CD4-positive, alpha-beta T cell (primary cell): ENCODE measurements around the gene ZHX3. TPM values are rescaled to one million over a fixed set of nuclear protein-coding genes. Genes with fewer than 3 reads are reported as not detected.

ENCODE experiments used
- ATAC-seq: fragments of 200-7000 bp; cut with Tn5 transposase; one replicate; pipeline ENCODE4 v1.10.0; 2022; ENCODE audit warnings: mild to moderate bottlenecking; ENCODE audit not compliant: poor library complexity
- CTCF ChIA-PET: fragments of 350-600 bp; sonication (Branson Sonifier 250); formaldehyde crosslinking; loops from one replicate; lab custom pipeline; 2021; ENCODE audit warnings: antibody characterized with exemption, inconsistent platforms; lab: Charles Lee
- POLR2A ChIA-PET: fragments of 350-600 bp; sonication (Branson Sonifier 250); formaldehyde crosslinking; loops from one replicate; lab custom pipeline; 2021; ENCODE audit warnings: antibody characterized with exemption, inconsistent platforms; lab: Charles Lee
- DNase-seq, 14 experiments: peaks; one replicate each; pipeline ENCODE4 v3.0.0-alpha.2; 2013 to 2020; ENCODE audit warnings: mixed read lengths in 2 of 14
- H3K27ac ChIP-seq, 2 donors: one replicate each; pipeline versions ENCODE4 v1.5.1 to v1.7.0; 2013; ENCODE audit warnings: low read length in 2 of 2, low read depth in 1 of 2, mild to moderate bottlenecking in 1 of 2
- H3K27me3 ChIP-seq, 2 experiments: 1 replicate in 1 of 2; 2 replicates in 1 of 2; pipeline versions ENCODE4 v1.6.1 to v1.7.0; 2013; ENCODE audit warnings: low read length in 2 of 2, control low read depth in 1 of 2, mild to moderate bottlenecking in 1 of 2, moderate library complexity in 1 of 2; ENCODE audit not compliant: insufficient read depth in 2 of 2, control insufficient read depth in 1 of 2
- H3K36me3 ChIP-seq: one replicate; pipeline ENCODE4 v1.6.1; 2013; ENCODE audit warnings: low read length, control low read depth; ENCODE audit not compliant: insufficient read depth
- H3K4me1 ChIP-seq: one replicate; pipeline ENCODE4 v1.6.1; 2013; ENCODE audit warnings: low read length, control low read depth; ENCODE audit not compliant: insufficient read depth
- H3K4me3 ChIP-seq: one replicate; pipeline ENCODE4 v1.5.1; 2013; ENCODE audit warnings: mild to moderate bottlenecking, low read length, moderate library complexity
- H3K9me3 ChIP-seq, 2 experiments: 1 replicate in 1 of 2; 2 replicates in 1 of 2; pipeline versions ENCODE4 v1.6.1 to v1.7.0; 2013; ENCODE audit warnings: low read length in 2 of 2, mild to moderate bottlenecking in 2 of 2, control low read depth in 1 of 2, moderate library complexity in 1 of 2; ENCODE audit not compliant: control insufficient read depth in 1 of 2, insufficient read depth in 1 of 2
- H3K27ac Mint-ChIP-seq: one replicate; pipeline ENCODE4 v1.8.0; 2020; ENCODE audit warnings: mixed read lengths
- H3K27me3 Mint-ChIP-seq: one replicate; pipeline ENCODE4 v1.8.0; 2021; ENCODE audit warnings: mixed read lengths
- H3K36me3 Mint-ChIP-seq: one replicate; pipeline ENCODE4 v1.8.0; 2021; ENCODE audit warnings: low read depth, mixed read lengths
- H3K4me1 Mint-ChIP-seq: one replicate; pipeline ENCODE4 v1.8.0; 2021; ENCODE audit warnings: low read depth, mixed read lengths
- H3K4me3 Mint-ChIP-seq: one replicate; pipeline ENCODE4 v1.8.0; 2020; ENCODE audit warnings: mild to moderate bottlenecking, mixed read lengths
- H3K9me3 Mint-ChIP-seq: one replicate; pipeline ENCODE4 v1.8.0; 2020; ENCODE audit warnings: mixed read lengths
- CTCF ChIP-seq: fragments of 200-600 bp; IDR thresholded peaks from one replicate; pipeline ENCODE4 v1.8.0; 2022; ENCODE audit warnings: antibody characterized with exemption, mild to moderate bottlenecking
- intact Hi-C, 2 experiments: fragments of 100-400 bp; cut with DNase I in 1 of 2; cut with micrococcal nuclease in 1 of 2; formaldehyde crosslinking; loops; one replicate each; pipeline versions ENCODE4 v1.15.1 to v1.9.0; 2023 to 2025; cut with DNase I, micrococcal nuclease
- total RNA-seq, 174 experiments: library from RNA in 2 of 174; stranded (reverse) in 2 of 174; gene quantifications; one replicate each; pipeline ENCODE4 v1.2.3 and lab custom pipeline; 2021 to 2026

Gene ZHX3
- total RNA-seq, 2 experiments from 2014 or later: 6.6 to 7.6 TPM

- peaks cover 8 to 15% of the 10 kb centered on the region in 2 experiments for H3K9me3 ChIP-seq
- H3K27ac ChIP-seq: no peak overlapping the region
- no peaks in the 10 kb centered on the region for H3K4me1 ChIP-seq
- peaks cover 6% of the 10 kb centered on the region for H3K9me3 Mint-ChIP-seq
- POLR2A ChIA-PET: no interaction called here
- no peaks in the 10 kb centered on the region for H3K27me3 ChIP-seq
- no peak overlapping the region for H3K27ac Mint-ChIP-seq
- H3K4me3 ChIP-seq: no peak overlapping the region
- no peak for DNase-seq
- peaks cover 15% of the 10 kb centered on the region for H3K36me3 Mint-ChIP-seq
- H3K27me3 Mint-ChIP-seq: no peaks in the 10 kb centered on the region
- TF ChIP-seq CTCF: no peak
- H3K4me3 Mint-ChIP-seq: no peak overlapping the region
- CTCF ChIA-PET: interaction anchor here (0.7 kb wide), 1 partner anchor 37 kb away, joined by 3 read pairs; no protein-coding TSS in a partner anchor
- H3K4me1 Mint-ChIP-seq: peaks cover under 1% of the 10 kb centered on the region
- ATAC-seq: no peak
- H3K36me3 ChIP-seq: no peaks in the 10 kb centered on the region
- intact Hi-C loops: no loop called here
Measured at GRCh38 chr20:41187668-41188067, 129.9 kb downstream of the ZHX3 start.

GRCh38 chr20:41185013-41185757 is 132.3 kb downstream of the ZHX3 start:
- no peaks in the 10 kb centered on the region for H3K36me3 ChIP-seq
- TF ChIP-seq CTCF: no peak
- peak overlapping the region; percentile 30 for H3K27ac Mint-ChIP-seq
- no peak overlapping the region for H3K27ac ChIP-seq
- ATAC-seq: no peak
- H3K4me1 ChIP-seq: peaks cover 3% of the 10 kb centered on the region
- peaks cover 0 to 3% of the 10 kb centered on the region in 2 experiments for H3K9me3 ChIP-seq
- no peaks in the 10 kb centered on the region for H3K9me3 Mint-ChIP-seq
- no peak overlapping the region for H3K4me3 ChIP-seq
- H3K36me3 Mint-ChIP-seq: no peaks in the 10 kb centered on the region
- ChIA-PET POLR2A (no interaction called here), CTCF (no interaction called here)
- DNase-seq: no peak
- H3K4me1 Mint-ChIP-seq: peaks cover 13% of the 10 kb centered on the region
- no peak overlapping the region for H3K4me3 Mint-ChIP-seq
- no peaks in the 10 kb centered on the region for H3K27me3 ChIP-seq
- no peaks in the 10 kb centered on the region for H3K27me3 Mint-ChIP-seq
- intact Hi-C loops: no loop called here

GRCh38 chr20:41183831-41184230 is 133.7 kb downstream of the ZHX3 start:
- H3K36me3 Mint-ChIP-seq: no peaks in the 10 kb centered on the region
- no peak overlapping the region for H3K4me3 Mint-ChIP-seq
- no peaks in the 10 kb centered on the region for H3K27me3 Mint-ChIP-seq
- ChIA-PET CTCF (no interaction called here), POLR2A (no interaction called here)
- no peaks in the 10 kb centered on the region for H3K9me3 Mint-ChIP-seq
- intact Hi-C loops: no loop called here
- no peaks in the 10 kb centered on the region for H3K9me3 ChIP-seq
- H3K27ac ChIP-seq: no peak overlapping the region
- H3K27me3 ChIP-seq: no peaks in the 10 kb centered on the region
- peaks cover 3% of the 10 kb centered on the region for H3K4me1 ChIP-seq
- no peak for DNase-seq
- H3K4me3 ChIP-seq: no peak overlapping the region
- ATAC-seq: no peak
- H3K36me3 ChIP-seq: no peaks in the 10 kb centered on the region
- H3K4me1 Mint-ChIP-seq: peaks cover 13% of the 10 kb centered on the region
- no peak for TF ChIP-seq CTCF
- peak overlapping the region; percentile 30 for H3K27ac Mint-ChIP-seq
